Activated B cell treated with CpG ODN at 0.5 μM for 24 hours (primary cell): Measurements from ENCODE around the gene XYLT1. TPM values are rescaled to one million over a fixed set of nuclear protein-coding genes. Genes with fewer than 3 reads are reported as not detected.

Source experiments
- ATAC-seq: fragments of 200-7000 bp; cut with Tn5 transposase; one replicate; pipeline ENCODE4 v1.10.0; 2021; ENCODE audit warnings: low read depth, mild to moderate bottlenecking, moderate library complexity
- CTCF ChIA-PET: fragments of 350-600 bp; sonication (Branson Sonifier 250); formaldehyde crosslinking; loops from one replicate; lab custom pipeline; 2021; ENCODE audit warnings: antibody characterized with exemption; lab: Charles Lee
- POLR2A ChIA-PET: fragments of 350-600 bp; sonication (Branson Sonifier 250); formaldehyde crosslinking; loops from one replicate; lab custom pipeline; 2021; ENCODE audit warnings: antibody characterized with exemption; lab: Charles Lee
- DNase-seq: peaks from one replicate; pipeline ENCODE4 v3.0.0; 2022
- H3K27ac Mint-ChIP-seq: one replicate; pipeline ENCODE4 v1.8.0; 2020; ENCODE audit warnings: mixed read lengths
- H3K27me3 Mint-ChIP-seq: one replicate; pipeline ENCODE4 v1.8.0; 2021; ENCODE audit warnings: mixed read lengths
- H3K36me3 Mint-ChIP-seq: one replicate; pipeline ENCODE4 v1.8.0; 2021; ENCODE audit warnings: low read depth, mixed read lengths
- H3K4me1 Mint-ChIP-seq: one replicate; pipeline ENCODE4 v1.8.0; 2021; ENCODE audit warnings: mixed read lengths
- H3K4me3 Mint-ChIP-seq: one replicate; pipeline ENCODE4 v1.8.0; 2020; ENCODE audit warnings: mild to moderate bottlenecking, mixed read lengths
- H3K9me3 Mint-ChIP-seq: one replicate; pipeline ENCODE4 v1.8.0; 2020; ENCODE audit warnings: mixed read lengths
- intact Hi-C: fragments of 100-400 bp; cut with micrococcal nuclease; formaldehyde crosslinking; loops from one replicate; pipeline ENCODE4 v1.15.1; 2024
- total RNA-seq: library from RNA; stranded (reverse); gene quantifications from 2 replicates; pipeline ENCODE4 v1.2.3, GENCODE V29; 2022
- TF ChIP-seq, protein P1 (sequence below): fragments of 200-600 bp; IDR thresholded peaks from one replicate; pipeline ENCODE4 v1.8.0; 2022; ENCODE audit warnings: antibody characterized with exemption, mild to moderate bottlenecking

Gene XYLT1
- total RNA-seq, 1 donor from 2014 or later = 17.0 TPM

DNA sequence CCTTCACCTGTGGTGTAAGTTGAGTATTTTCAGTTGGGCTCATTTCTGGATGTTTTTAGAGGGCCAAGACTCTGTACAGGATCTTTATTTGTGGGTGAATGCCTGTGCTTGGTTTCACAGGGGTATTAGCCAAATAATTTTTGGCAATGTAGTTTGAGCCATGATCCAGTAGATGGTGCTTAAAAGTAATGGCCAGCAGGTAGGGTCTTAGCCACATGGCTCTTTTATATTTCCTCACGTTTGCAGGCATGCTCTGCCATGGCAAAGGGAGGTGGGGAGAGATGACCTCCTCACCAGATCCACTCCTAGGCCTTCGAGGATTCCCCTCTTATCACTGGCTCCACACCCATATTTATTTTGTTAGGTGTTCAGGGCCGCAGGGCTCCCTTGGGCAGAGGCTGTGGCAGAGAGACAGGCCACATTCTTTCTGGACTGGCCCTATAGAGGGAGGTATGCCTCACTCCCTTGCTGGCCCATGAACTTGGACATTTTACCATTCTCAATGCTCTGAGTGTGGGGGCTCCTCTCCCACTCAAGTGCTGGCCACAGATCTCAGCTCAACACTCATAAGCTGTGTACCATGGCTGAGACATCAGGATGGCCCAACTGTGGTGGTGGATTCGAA lies 417.1 kb downstream of the XYLT1 start:
- peaks cover 2% of the 10 kb centered on the region for H3K36me3 Mint-ChIP-seq
- POLR2A ChIA-PET = interaction anchor here (1.3 kb wide), 1 partner anchor 17 kb away, joined by 3 read pairs; no protein-coding TSS in a partner anchor

More for the DNA sequence above, 417.1 kb downstream of the XYLT1 start:
- Mint-ChIP-seq H3K27ac (no peak overlapping the region), H3K4me1 (peaks cover 7% of the 10 kb centered on the region), H3K27me3 (no peaks in the 10 kb centered on the region), H3K4me3 (no peak overlapping the region), H3K9me3 (peaks cover 18% of the 10 kb centered on the region)
- TF ChIP-seq, protein P1, sequence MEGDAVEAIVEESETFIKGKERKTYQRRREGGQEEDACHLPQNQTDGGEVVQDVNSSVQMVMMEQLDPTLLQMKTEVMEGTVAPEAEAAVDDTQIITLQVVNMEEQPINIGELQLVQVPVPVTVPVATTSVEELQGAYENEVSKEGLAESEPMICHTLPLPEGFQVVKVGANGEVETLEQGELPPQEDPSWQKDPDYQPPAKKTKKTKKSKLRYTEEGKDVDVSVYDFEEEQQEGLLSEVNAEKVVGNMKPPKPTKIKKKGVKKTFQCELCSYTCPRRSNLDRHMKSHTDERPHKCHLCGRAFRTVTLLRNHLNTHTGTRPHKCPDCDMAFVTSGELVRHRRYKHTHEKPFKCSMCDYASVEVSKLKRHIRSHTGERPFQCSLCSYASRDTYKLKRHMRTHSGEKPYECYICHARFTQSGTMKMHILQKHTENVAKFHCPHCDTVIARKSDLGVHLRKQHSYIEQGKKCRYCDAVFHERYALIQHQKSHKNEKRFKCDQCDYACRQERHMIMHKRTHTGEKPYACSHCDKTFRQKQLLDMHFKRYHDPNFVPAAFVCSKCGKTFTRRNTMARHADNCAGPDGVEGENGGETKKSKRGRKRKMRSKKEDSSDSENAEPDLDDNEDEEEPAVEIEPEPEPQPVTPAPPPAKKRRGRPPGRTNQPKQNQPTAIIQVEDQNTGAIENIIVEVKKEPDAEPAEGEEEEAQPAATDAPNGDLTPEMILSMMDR = no peak
- ATAC-seq (no peak), DNase-seq (no peak)
- CTCF ChIA-PET = no interaction called here
- intact Hi-C loops = no loop called here
